Stimulated activated CD8-positive, alpha-beta memory T cell treated with anti-CD3 and anti-CD28 coated beads, Interleukin-2, amount 100 ng/mL, for 48 hours (primary cell): ENCODE data around the gene MATK.

Experiments used
- DNase-seq, 2 donors: peaks; one replicate each; pipeline ENCODE4 v3.0.0-alpha.2; 2020; ENCODE audit warnings: low read depth in 2 of 2

Gene MATK

GRCh38 chr19:3790941-3791340 lies 4.8 kb upstream of the MATK start:
- no peak for DNase-seq

- no peak for DNase-seq
Measured at GRCh38 chr19:3790209-3790734, 4.1 kb upstream of the MATK start.

- DNase-seq, result no peak
Measured at GRCh38 chr19:3788996-3789778, 3.0 kb upstream of the MATK start.

- DNase-seq, result no peak
Measured at GRCh38 chr19:3785451-3785937, 687 bp downstream of the MATK start.

GRCh38 chr19:3784607-3785450 lies 1.4 kb downstream of the MATK start:
- no peak for DNase-seq

- peak in 1 of 2 donors; percentile 36 for DNase-seq
Measured at GRCh38 chr19:3783660-3784584, 2.3 kb downstream of the MATK start.

GRCh38 chr19:3782903-3783302 lies 3.3 kb downstream of the MATK start:
- no peak for DNase-seq

- DNase-seq, result no peak
Measured at GRCh38 chr19:3782330-3782729, 3.9 kb downstream of the MATK start.

- DNase-seq, result no peak
Measured at GRCh38 chr19:3781603-3782002, 4.6 kb downstream of the MATK start.

GRCh38 chr19:3780786-3781304 lies 5.3 kb downstream of the MATK start:
- no peak for DNase-seq

- no peak for DNase-seq
Measured at GRCh38 chr19:3778899-3779723, 7.1 kb downstream of the MATK start.

- no peak for DNase-seq
Measured at GRCh38 chr19:3778104-3778867, 7.9 kb downstream of the MATK start.

- no peak for DNase-seq
Measured at GRCh38 chr19:3776479-3777040, 9.6 kb downstream of the MATK start.

GRCh38 chr19:3775831-3776230 lies 10.3 kb downstream of the MATK start:
- no peak for DNase-seq

- DNase-seq, result no peak
Measured at GRCh38 chr19:3775374-3775711, 10.8 kb downstream of the MATK start.

GRCh38 chr19:3774621-3775373 lies 11.4 kb downstream of the MATK start:
- DNase-seq, result no peak

- no peak for DNase-seq
Measured at GRCh38 chr19:3773814-3774515, 12.2 kb downstream of the MATK start.

GRCh38 chr19:3771906-3772455 lies 14.2 kb downstream of the MATK start, which contains the start of gene RAX2:
RAX2 (minus strand) TSS chr19:3772228; CDS start chr19:3771742, 486 bp downstream.
- DNase-seq, result no peak
